Measurements from ENCODE around the gene ZFX.
A peak's percentile ranks its signal among the peaks of the same experiment; 100 is the strongest.
"Not testable (repeated sequence)": the region's sequence is repeated elsewhere in the genome, so short reads cannot be mapped to it uniquely, and the experiment has no call there.

The ZFX gene

DNA sequence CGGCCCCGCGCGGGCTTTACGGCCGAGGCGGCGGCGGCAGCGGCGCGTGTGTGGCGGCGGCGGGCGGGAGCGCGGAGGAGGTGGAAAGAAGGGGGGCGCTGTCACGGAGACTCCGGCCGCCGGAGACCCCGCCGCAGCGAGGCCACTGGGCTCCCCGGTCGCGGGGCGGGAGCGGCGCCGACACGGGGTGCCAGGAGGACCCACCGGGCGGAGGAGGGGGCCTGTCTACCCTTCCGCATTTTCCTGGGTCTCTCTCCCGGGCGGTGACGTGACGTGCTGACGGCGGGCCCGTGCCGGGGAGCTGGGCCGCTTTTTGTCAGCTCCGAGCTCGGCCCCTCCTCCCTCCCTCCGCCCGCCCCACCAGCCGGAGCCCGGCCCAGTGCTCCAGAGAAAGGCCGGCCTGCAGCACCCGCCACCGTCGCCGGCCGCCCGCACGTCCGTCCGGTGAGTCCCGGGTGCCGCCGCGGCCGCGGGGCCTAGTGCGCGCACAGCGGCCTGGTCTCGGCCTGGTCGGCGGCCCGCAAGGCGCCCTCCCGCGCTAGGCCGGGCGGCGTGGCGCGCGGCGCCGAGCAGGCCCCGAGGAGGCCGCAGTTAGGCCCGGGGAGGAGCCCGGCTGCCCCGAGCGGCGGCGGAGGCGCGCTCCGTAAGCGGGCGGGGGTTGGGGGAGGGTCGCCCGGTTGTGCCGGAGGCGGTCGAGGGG lies at the start of gene ZFX:
Gene ZFX, plus strand, starts transcription at position 379 of the 700 bp plus-strand sequence. CDS start 23,014 bp downstream, outside the sequence.
- DNase-seq, result peak in 1 of 2 donors; percentile 46

DNA sequence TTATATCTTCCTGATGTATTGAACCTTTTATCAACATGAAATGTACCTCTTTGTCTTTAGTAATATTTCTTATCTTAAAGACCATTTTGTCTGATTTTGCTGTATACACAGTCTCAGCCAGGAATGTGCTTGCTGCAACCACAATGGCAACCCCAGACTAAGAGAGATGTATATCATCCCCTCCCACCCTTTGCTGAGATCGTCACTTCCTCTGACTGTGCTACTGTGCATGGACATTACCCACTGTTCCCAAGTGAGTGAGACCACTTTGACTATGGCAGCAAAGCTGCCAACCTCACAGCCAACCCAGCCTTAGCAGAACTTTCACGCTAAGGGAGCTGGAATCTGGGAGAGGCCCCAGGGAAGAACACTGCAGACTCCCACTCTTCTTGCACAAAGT lies 48.8 kb upstream of the ZFX start:
- no peak for DNase-seq

DNA sequence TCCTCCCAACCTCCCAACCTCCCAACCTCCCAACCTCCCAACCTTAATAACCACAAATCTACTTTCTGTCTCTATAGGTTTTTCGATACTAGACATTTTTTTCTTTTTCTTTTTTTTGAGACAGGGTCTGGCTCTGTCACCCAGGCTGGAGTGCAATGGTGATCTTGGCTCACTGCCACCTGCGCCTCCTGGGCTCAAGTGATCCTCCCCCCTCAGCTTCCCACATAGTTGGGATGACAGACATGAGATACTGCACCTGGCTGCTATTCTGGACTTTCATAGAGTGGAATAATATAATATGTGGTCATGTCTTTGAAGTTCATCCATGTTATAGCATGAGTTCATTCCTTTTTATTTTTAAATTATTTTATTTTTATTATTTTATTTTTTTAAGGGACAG lies 39.5 kb upstream of the ZFX start:
- no peak for DNase-seq

DNA sequence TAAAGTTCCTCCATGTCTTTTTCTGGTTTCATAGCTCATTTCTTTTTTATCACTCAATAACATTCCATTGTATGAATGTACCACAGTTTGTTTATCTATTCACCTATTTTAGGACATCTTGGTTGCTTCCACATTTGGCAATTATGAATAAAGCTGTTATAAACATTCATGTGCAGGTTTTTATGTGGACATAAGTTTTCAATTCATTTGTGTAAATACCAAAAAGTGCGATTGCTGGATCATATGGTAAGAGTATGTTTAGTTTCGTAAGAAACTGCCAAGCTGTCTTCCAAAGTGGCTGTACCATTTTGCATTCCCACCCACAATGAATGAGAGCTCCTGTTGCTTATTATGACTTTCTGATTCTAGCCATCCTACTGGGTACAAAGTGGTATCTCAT lies 36.3 kb upstream of the ZFX start:
- no peak for DNase-seq

DNA sequence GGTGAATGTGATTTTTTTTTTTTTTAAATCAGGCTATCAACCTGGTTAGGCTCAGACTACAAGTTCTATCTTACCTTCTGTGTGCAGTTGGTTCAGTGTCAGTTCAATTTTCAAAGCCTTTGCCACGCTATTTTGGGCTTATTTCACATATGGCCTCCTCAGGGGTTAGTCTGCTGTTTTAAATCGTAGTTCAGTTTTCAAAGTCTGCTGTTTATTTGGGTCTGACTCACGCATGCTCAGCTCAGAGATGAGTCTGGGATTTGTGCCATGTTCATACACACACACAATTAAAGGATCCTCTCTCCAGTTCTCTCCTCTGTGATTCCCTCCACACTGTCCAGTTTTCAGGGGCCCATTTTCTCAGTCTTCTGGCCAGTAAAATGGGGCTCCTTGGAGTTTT lies 32.3 kb upstream of the ZFX start:
- DNase-seq, result no peak

DNA sequence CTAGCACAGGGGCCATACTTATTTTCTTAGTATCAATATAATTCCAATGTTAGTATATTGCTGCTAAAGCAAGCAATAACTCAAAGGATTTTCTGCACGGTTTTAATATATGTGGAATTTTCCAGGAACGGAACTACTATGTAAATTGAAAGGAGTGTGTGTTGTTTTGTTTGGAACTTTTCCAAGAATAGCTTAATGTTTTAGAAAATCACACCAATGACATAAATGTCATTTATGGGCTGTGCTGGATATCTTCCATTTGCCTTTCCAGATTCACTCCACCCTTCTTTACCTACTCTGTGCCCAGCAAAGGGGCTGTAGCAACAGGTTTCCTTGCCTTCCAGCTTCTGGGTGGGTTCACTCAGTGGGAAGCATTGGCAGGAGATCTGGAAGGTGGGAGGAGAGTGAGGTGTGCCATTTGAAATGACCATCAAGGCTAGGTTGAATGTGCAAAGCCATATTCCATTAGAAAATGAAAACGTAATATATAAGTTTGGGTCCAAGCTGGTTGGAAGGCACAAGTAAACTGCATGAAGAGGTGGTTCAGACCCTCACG lies 25.2 kb upstream of the ZFX start:
- DNase-seq, result no peak

DNA sequence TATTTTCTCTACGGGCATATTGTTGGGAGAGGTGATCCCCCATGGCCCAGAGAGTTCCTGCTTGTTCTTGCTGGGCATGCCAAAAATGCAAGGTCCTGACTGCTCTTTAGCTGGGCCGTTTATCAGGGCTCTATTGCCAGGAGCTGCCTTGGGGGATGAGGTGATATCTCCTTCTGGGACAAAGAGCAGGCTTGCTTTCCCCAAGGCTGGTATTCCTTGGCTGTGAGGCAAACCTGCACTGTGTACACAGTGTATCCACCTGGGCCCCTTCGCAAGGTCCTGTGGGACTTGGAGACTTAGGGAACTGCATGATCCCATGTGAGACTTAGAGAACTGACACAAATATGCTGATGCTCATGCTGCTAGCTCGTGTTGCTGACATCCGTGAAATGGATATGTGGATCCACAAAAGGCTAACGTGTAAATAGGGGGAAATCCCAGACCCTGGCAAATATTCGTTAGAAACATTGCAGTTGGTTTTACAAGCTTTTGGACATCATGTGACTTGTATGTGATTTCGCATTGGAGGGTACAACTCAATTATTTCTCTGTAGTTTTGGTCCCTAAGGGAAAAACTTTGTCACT lies 24.4 kb upstream of the ZFX start:
- no peak for DNase-seq

DNA sequence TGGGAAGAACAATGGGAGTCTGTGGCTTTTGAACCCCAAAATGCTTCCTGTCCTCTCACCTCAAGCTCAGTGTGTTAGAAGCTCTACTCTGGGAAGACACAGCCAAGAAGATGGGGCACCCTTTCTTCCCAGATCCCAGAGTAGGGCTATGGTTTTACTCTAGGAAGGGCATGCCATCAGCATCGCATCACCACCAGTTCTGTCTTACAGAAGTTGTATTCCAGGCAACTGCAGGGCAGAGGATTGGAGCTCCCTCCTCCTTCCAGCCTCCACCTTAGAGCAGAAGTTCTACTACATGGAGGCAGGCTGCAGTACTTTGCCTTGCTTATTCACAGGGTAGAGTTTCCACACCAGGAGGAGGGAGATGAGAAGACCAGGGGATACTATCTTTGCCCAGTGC lies 18.1 kb upstream of the ZFX start:
- DNase-seq, result no peak

DNA sequence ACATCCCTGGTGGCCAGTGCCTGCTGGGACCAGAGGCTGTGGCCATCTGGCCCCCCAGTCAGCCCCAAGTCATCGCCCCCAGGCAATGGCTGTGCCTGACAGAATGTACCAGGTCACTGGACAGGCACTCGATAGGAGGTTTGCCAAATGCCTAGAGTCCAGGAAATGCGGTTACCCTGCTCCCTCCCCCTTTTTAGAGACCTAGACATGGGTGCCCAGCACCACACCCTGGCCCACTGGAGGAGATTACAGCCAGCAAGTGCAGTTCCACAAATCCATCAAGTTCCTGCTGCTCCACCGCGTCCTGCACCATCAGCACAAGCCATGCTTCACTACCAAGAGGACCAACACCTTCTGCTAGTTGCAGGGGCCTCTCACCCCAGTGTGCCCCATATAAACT lies 16.2 kb upstream of the ZFX start:
- DNase-seq, result no peak

DNA sequence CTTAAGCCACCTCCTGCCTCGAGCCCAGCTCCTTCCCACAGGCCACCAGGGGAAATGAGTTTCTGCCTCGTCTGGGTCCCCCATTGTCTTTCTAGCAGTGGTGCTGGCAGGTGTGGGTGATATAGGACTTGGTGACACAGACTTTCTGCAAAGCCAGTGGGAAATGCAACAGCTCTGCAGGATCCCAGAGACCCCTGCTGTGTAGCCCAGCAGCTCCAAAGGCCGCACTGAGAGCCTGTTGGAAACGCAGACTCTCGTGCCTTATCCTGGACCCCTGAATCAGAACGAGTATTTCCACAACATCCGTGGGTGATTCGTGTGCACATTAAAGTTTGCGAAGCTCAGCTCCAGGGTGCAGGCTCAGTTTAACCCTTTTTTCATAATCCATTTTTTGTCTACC lies 13.8 kb upstream of the ZFX start:
- DNase-seq, result not testable (repeated sequence)

DNA sequence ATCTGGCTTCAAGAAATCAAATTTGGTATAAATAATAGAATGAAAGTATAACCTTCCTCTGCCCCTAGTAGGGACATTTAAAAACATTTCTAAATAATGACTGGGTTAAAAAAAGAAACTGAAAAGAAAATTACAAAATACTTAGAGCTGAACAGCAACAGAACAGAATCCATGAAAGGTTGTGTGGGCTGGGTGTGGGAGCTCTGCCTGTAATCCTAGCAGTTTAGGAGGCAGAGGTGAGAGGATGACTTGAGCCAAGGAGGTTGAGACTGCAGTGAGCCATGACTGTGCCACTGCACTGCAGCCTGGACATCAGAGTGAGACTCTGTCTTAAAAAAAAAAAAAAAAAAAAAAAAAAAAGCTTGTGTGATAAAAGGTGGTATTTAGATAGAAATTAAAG lies 12.3 kb upstream of the ZFX start:
- DNase-seq, result no peak

DNA sequence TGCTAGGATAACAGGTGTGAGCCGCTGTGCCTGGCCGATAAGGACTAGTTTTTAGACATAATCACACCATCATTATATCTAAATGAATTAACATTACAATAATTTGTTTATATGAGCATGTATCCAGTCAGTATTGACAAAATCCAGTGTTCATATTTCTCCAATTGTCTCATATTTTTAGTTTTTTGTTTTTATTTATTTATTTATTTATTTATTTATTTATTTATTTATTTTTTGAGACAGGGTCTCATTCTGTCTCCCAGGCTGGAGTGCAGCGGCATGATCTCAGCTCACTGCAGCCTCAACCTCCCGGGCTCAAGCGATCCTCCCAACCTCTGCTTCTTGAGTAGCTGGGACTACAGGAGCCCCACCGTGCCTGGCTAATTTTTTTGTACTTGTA lies 5.5 kb upstream of the ZFX start:
- DNase-seq, result not testable (repeated sequence)

DNA sequence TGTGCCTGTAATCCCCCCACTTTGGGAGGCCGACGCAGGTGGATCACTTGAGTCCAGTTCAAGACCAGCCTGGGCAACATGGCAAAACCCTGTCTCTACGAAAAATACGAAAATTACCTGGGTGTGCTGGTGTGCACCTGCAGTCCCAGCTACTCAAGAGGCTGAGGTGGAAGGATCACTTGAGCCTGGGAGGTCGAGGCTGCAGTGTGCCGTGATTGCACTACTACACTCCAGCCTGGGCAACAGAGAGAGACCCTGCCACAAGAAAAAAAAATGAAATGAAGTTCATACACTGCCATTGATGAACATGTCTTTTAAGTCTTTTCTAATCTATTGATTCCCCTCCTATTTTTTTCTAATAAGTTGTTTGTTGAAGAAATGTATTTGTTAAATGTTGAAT lies 5.0 kb upstream of the ZFX start:
- no peak for DNase-seq

DNA sequence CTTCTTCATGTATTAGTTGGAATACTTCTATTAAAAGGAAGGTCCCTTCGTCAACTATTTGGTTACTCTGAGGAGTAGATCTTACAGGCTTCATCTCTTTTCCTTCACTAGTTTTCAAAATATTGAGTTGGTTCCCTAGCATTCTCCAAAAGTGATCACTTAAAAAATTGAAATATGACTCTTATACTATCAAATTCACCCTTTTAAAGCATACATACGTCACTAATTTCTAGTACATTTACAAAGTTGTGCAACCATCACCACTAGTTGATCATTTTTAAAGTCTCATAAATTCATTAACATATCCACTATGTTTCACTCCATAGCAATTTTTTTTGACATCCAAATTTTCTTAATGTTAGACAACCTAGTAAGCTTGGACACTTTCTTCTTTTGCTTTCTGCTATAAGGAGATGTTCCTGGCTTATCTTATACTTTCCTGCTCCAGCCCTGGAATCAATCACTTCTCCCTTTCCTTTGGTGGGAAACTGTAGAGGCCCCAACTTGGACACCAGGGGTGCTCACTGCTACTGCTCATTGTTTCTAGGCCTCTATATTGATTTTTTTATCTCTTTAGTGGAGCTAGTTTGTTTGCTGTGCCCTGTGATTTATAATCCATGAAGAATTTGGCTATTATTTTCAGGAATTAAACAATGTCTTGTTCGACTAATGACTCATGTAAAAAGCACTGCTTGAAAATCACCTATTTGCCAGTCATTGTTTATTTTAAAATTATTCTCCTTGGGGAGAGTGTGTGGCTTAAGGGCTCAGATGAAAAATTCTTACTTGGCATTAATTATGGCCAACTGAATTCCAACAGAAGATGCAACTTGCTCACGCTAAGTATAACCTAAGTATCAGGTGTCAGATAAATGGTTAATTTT lies 4.0 kb upstream of the ZFX start:
- no peak for DNase-seq

DNA sequence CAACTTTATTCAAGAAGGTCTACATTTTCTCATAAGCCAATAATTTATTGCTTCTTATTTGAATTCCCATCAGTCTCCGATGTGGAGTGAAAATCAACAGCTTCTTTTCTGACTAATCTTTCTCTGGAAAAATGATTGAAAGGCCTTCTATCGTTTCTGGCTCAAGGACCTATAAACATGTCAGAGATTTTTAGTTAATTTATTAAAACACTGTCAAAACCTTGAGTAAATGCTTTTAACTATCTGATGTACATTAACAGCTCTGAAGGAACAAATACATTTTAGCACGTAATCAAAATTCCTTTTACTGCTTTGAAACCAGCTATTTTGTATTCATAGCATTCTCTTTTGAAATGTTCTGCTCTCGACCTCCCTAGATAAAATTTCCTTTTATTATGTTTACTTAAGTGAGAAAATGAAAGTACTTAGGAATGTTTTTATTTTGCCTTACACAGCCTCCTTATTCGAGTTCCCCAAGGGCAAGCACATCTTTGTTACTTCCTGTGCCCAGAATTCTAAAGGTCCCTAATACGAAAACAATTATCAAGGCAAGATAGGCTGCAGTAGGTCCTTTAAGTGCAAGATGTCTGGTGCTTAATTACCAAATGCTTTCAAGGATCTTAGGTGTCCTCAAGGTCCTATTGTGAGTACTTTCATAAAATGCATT lies 3.1 kb upstream of the ZFX start:
- DNase-seq, result no peak

DNA sequence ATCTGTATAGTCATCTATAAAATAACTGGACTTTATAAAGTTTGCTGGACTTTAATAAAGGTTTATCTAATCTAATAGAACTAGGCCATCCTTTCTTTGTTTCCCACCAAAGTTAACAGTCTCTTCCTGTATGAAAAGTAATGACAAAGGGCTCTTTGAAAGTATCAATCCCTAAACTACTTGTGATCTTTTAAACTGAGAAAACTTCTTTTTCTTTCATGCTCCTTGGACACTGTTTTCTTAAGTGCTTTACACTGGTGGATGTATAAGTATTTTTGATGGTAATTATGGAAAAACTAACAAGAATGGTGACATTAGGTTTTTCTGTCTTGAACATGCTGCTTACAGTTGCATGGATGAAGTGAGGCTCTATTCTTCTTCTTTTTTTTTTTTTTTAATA lies 2.4 kb upstream of the ZFX start:
- DNase-seq, result no peak

DNA sequence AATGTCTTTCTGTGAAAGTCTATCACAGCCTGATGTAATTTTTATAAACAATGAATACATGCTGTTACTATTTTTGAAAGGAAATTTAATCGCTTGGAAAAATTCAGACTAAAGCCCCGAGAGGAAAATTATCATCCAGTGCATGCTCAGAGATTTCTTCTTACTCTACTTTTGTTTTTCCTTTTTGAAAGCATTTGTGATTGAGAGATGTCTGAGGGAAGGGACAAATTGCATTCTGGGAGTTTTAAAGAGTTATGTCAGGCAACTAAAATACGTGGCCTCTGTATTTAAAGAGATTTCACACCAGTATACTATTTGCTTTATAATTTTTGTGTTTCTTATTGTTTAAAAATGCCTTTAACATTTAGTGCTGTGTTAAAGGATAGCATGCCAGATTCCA lies 1.4 kb upstream of the ZFX start:
- DNase-seq, result no peak

DNA sequence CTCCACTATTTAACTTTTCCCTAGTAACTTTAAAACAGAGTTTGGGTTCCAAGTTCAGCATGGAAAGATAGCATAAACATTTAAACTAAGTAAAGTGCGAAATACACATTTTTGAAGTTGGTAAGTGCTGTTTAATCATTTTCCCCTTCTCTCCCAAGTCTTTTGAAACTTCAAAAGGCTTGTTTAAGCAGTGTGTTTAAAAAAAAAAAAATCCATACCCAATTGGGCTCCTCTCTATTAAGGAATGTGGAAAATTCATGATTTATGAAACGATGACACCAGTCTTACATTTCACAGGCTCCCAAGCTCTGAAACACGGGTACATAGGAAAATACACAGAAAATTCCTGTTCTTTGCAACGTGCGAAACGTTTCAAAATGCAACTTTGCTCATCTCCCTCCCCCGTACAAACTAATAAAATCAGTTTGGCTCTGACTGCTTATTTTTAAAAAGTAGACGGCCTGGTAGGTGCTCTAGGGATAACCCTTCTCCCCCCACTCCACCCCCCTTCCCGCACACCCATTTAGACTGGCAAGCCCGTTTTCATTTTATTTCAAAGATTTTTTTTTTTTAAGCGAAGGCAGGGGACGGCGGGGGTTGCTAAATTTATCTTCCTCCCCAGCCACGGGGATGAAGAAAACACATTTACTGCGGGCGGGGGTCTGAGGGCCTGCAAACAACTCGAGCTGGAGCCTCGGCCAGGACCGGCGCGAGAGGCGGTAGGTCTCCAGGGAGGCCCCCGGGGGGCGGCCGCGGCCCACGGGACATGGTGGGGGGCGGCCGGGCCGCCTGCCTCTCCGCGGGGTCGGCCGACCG lies 786 bp upstream of the ZFX start:
- peak in 1 of 2 donors; percentile 13 for DNase-seq

DNA sequence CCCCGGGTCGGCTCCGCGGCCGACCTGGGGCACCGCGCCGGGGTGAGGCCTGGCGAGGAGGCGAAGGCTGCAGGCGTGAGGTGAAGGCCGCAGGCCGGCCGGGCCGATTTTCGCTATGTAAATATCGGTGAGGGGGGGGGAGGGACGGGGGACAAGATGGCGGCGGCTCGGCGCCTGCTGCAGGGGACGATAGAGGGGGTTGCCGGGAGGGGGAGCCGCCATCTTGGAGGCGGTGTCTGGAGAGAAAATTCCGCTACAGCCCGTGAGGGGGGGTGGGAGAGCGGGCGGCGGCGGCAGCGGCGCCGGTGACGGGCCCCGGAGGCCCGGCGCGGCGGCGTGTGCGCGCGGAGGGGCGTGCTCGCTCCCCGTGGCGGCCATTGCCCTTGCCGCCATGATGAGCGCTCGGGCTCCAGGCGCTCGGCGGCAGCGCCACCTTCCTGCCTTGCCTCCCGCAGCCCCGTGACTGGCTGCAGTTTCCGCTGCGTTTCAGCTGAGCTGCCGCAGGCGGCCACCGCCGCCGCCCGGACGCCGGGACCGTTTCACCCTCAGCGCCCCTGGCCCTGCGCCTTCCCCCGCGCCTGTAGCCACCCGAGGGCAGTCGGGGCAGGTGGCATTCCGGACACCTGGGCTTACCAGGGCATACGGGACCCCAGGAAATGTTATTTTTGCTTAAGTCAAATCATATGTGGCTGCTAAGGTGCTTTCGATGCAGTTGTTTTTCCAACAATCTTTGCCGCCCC lies 692 bp downstream of the ZFX start:
- DNase-seq, result peak; percentile 46 to 74

DNA sequence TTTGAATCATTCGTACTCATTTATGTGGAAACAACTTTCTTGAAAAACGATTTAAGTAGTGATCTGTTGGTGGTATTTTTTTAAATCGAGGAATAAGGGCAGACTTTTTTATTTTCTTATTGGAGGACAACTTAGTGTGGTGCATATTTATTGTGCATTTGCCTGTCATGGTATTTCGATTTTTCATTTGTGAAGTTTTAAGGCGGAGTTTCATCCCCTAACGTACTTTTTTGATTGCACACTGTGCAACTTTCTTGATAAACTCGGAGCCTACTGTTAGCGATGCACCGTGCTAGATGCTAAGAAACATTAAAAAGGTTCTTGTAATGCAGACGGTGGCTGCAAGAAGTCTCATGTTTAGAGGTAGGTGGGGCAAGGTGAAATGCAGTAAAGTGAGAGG lies 1.4 kb downstream of the ZFX start:
- no peak for DNase-seq

DNA sequence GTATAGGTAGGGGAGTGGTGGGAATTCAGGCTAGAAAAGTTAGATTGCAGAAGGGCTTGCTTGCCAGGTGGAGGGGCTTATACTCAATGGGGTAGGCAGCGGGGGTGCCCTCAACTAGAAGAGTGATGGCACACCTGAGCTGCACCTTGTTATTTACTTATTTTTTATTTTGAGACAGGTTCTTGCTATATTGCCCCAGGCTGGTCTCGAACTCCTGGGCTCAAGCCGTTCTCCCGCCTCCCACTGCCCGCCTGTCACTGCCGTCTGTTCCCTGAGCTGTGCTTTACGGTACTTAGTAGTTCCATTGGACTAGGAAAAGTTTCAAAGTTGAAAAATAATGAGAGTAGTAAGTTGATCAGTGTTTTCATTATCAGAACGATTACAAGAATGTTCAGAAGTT lies 2.0 kb downstream of the ZFX start:
- no peak for DNase-seq

All from bone marrow (tissue), 2 donors.